Lung (tissue), 12 donors: ENCODE data around the gene ERBB4. TPM values are rescaled to one million over a fixed set of nuclear protein-coding genes. Genes with fewer than 3 reads are reported as not detected.

Experiments
- ATAC-seq: fragments of 200-7000 bp; cut with Tn5 transposase; one replicate; pipeline ENCODE4 v1.9.1; 2020; ENCODE audit warnings: moderate number of reproducible peaks; ENCODE audit not compliant: insufficient read depth, low FRiP score
- DNase-seq, 3 donors: peaks; one replicate each; pipeline ENCODE4 v3.0.0-alpha.2; 2013 to 2017
- H3K27ac ChIP-seq, 2 donors: one replicate each; pipeline ENCODE4 v1.5.1; 2013; ENCODE audit warnings: mild to moderate bottlenecking in 2 of 2, moderate library complexity in 2 of 2, control low read depth in 1 of 2, inconsistent platforms in 1 of 2, low read depth in 1 of 2, low read length in 1 of 2
- H3K27me3 ChIP-seq, 3 donors: one replicate each; pipeline ENCODE4 v1.5.1; 2013; ENCODE audit warnings: low read length in 2 of 3; ENCODE audit not compliant: control insufficient read depth in 3 of 3, insufficient read depth in 3 of 3
- H3K36me3 ChIP-seq, 4 donors: one replicate each; pipeline ENCODE4 v1.5.1; 2013; ENCODE audit warnings: low read length in 4 of 4, mild to moderate bottlenecking in 1 of 4, moderate library complexity in 1 of 4; ENCODE audit not compliant: control insufficient read depth in 4 of 4, insufficient read depth in 4 of 4
- H3K4me1 ChIP-seq, 5 donors: one replicate each; pipeline ENCODE4 v1.5.1; 2013; ENCODE audit warnings: low read length in 5 of 5, mild to moderate bottlenecking in 2 of 5, moderate library complexity in 1 of 5; ENCODE audit not compliant: control insufficient read depth in 5 of 5, insufficient read depth in 5 of 5
- H3K4me3 ChIP-seq: one replicate; pipeline ENCODE4 v1.5.1; 2013; ENCODE audit warnings: mild to moderate bottlenecking, control low read depth, moderate library complexity
- H3K9ac ChIP-seq, 2 donors: one replicate each; pipeline ENCODE4 v1.5.1; 2013; ENCODE audit warnings: low read length in 2 of 2, control low read depth in 1 of 2; ENCODE audit not compliant: insufficient read depth in 1 of 2
- H3K9me3 ChIP-seq, 4 donors: one replicate each; pipeline ENCODE4 v1.5.1; 2013; ENCODE audit warnings: low read length in 3 of 4, mild to moderate bottlenecking in 1 of 4, moderate library complexity in 1 of 4; ENCODE audit not compliant: control insufficient read depth in 4 of 4, insufficient read depth in 3 of 4
- CTCF ChIP-seq: IDR thresholded peaks from 2 replicates; pipeline ENCODE4 v1.5.1; 2012; ENCODE audit warnings: mild to moderate bottlenecking; ENCODE audit errors: control extremely low read depth, extremely low read depth
- WGBS, 2 donors: extraction: QIAGEN DNeasy Blood & Tissue Kit; methylation state at CpG; one replicate each; pipeline ENCODE4 v1.1.7; 2013; 5-methylcytosine and 5-hydroxymethylcytosine counted together
- polyA plus RNA-seq, 2 donors: library from polyadenylated mRNA; stranded (reverse); fragments of 200-250 nt; gene quantifications; one replicate each; pipeline ENCODE4 v1.2.1, GENCODE V29; 2013
- total RNA-seq, 2 donors: library from RNA; depleted of rRNA in 1 of 2; stranded (reverse); fragments of >200 nt in 1 of 2; gene quantifications; one replicate each; pipeline ENCODE4 v1.2.1, GENCODE V29; 2014 to 2021
- donor health status: control.
- donor health status: control.
- donor health status: Bipolar disorder and iron deficiency.
- donor health status: healthy.
- donor health status: DM: yes; HTN: yes; CAD: no.

ERBB4 gene
- total and polyA plus RNA-seq, 4 donors = 0.41 to 16.8 (median 5.3) TPM

GRCh38 chr2:211674715-211675114 is 863.9 kb downstream of the ERBB4 start:
- DNase-seq (no peak), ATAC-seq (no peak)
- no peak overlapping the region for H3K9ac ChIP-seq
- H3K4me1 ChIP-seq = no peaks in the 10 kb centered on the region
- H3K36me3 ChIP-seq = no peaks in the 10 kb centered on the region
- H3K4me3 ChIP-seq = no peak overlapping the region
- H3K27me3 ChIP-seq = no peaks in the 10 kb centered on the region
- H3K27ac ChIP-seq = no peak overlapping the region
- TF ChIP-seq CTCF = no peak
- WGBS, 2 donors = 70% methylated on average over 2 of the region's 2 CpGs
- H3K9me3 ChIP-seq = no peaks in the 10 kb centered on the region

DNA sequence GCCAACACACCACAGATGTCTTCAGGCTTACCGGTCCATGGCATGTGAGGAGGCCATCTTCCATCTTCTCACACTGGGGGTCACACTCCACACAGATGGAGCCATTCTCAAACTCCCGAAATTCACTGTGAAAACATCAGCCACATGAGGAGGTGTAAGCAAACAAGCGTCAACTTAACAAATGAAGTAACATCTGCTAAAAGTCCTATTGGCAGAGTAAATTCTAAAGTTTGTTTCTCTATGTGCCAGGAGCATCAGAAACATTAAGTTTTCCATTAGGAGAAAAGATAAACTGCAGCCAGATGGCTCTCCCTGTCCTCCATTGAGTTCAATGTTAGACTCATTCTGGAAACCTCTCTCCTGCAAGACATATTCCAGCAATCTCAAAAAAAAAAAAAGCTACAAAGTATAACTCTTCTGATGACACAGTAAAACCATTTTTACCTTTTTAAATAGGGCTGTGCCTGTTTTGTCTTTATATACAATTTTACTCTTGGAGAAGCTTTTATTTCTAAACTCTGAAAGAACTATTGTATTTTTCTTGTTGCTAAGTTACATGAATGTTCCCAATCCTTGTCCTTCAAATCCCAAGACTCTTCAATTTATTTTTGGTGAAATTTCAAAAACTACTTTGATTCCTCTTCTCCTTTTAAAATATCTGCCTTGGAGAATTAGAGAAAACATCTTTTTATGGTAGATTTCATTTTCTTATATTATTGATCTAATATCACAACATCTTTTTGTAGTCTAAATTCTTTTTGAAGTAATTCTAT is 865.3 kb downstream of the ERBB4 start:
- 74 to 77% methylated on average over 3 of the region's 3 CpGs for WGBS, 2 donors
- DNase-seq (no peak), ATAC-seq (no peak)
- no peak overlapping the region for H3K9ac ChIP-seq
- no peak overlapping the region for H3K27ac ChIP-seq
- no peaks in the 10 kb centered on the region for H3K9me3 ChIP-seq
- no peaks in the 10 kb centered on the region for H3K4me1 ChIP-seq
- H3K27me3 ChIP-seq = no peaks in the 10 kb centered on the region
- no peak overlapping the region for H3K4me3 ChIP-seq
- H3K36me3 ChIP-seq = no peaks in the 10 kb centered on the region
- no peak for TF ChIP-seq CTCF

GRCh38 chr2:211671977-211672376 is 866.6 kb downstream of the ERBB4 start:
- DNase-seq = no peak
- no peaks in the 10 kb centered on the region for H3K36me3 ChIP-seq
- H3K9me3 ChIP-seq = no peaks in the 10 kb centered on the region
- 69 to 76% methylated on average over 1 of the region's 1 CpG for WGBS, 2 donors
- H3K9ac ChIP-seq = no peak overlapping the region
- H3K4me3 ChIP-seq = no peak overlapping the region
- H3K27ac ChIP-seq = no peak overlapping the region
- H3K4me1 ChIP-seq = no peaks in the 10 kb centered on the region
- TF ChIP-seq CTCF = no peak
- no peak for ATAC-seq
- no peaks in the 10 kb centered on the region for H3K27me3 ChIP-seq

DNA sequence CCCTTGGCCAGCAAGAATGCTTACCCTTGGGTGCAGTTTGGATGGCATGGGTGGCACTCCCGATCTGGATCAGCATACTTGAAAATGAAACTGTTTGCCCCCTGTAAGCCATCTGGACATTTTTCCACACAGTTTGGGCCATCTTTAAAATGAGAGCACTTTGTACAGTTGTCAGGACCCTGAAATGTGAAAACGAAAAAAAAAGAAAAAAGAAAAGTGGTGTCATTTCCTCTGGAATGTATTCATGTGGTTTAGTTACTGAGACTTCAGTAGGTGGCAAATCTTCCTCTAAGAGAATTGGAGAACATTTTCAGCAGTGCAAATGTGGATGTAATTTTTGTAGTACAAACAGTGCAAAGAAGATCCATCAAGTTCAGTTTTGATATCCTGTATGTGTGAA is 873.3 kb downstream of the ERBB4 start:
- Histone ChIP-seq H3K4me3 (no peak overlapping the region), H3K36me3 (no peaks in the 10 kb centered on the region), H3K9ac (no peak overlapping the region), H3K27me3 (no peaks in the 10 kb centered on the region), H3K9me3 (no peaks in the 10 kb centered on the region), H3K27ac (no peak overlapping the region), H3K4me1 (no peaks in the 10 kb centered on the region)
- TF ChIP-seq CTCF = no peak
- ATAC-seq (no peak), DNase-seq (no peak)
- WGBS, 2 donors = 72 to 74% methylated on average over 2 of the region's 2 CpGs
